Heart right ventricle (tissue), 16 donors: ENCODE measurements around the gene TBC1D12. TPM values are rescaled to one million over a fixed set of nuclear protein-coding genes. Genes with fewer than 3 reads are reported as not detected.

Experiments used
- ATAC-seq, 8 donors: fragments of 200-7000 bp; cut with Tn5 transposase; one replicate each; pipeline ENCODE4 v1.9.1; 2020; ENCODE audit warnings: mild to moderate bottlenecking in 8 of 8, moderate library complexity in 8 of 8, moderate number of reproducible peaks in 1 of 8
- DNase-seq, 2 donors: peaks; one replicate each; pipeline ENCODE4 v3.0.0-alpha.2; 2020
- H3K27ac ChIP-seq, 10 donors: fragments of 200-600 bp; sonication (generic) in 2 of 10; one replicate each; pipeline versions ENCODE4 v1.5.0 to v1.8.0; 2020 to 2022; ENCODE audit warnings: mild to moderate bottlenecking in 3 of 10
- H3K27me3 ChIP-seq, 7 donors: fragments of 200-600 bp; one replicate each; pipeline ENCODE4 v1.8.0; 2021 to 2022; ENCODE audit warnings: mild to moderate bottlenecking in 2 of 7
- H3K36me3 ChIP-seq, 9 donors: fragments of 200-600 bp; sonication (generic) in 1 of 9; one replicate each; pipeline versions ENCODE4 v1.5.0 to v1.8.0; 2020 to 2022; ENCODE audit warnings: mild to moderate bottlenecking in 2 of 9
- H3K4me1 ChIP-seq, 9 donors: fragments of 200-600 bp; sonication (generic) in 1 of 9; one replicate each; pipeline versions ENCODE4 v1.5.0 to v1.8.0; 2020 to 2022; ENCODE audit warnings: mild to moderate bottlenecking in 4 of 9
- H3K4me3 ChIP-seq, 10 donors: fragments of 200-600 bp; sonication (generic) in 2 of 10; one replicate each; pipeline versions ENCODE4 v1.5.0 to v1.8.0; 2020 to 2022; ENCODE audit warnings: mild to moderate bottlenecking in 7 of 10, moderate library complexity in 2 of 10
- H3K9me3 ChIP-seq, 11 donors: fragments of 200-600 bp in 10 of 11; sonication (generic) in 2 of 11; one replicate each; pipeline versions ENCODE4 v1.5.0 to v1.8.0; 2013 to 2022; ENCODE audit warnings: mild to moderate bottlenecking in 2 of 11, control low read depth in 1 of 11, moderate library complexity in 1 of 11
- WGBS, 2 donors: extraction: QIAGEN DNeasy Blood & Tissue Kit; methylation state at CpG; one replicate each; pipeline ENCODE4 v1.1.7; 2013; ENCODE audit warnings: inconsistent platforms in 1 of 2; 5-methylcytosine and 5-hydroxymethylcytosine counted together
- intact Hi-C, 10 donors: fragments of 100-400 bp; cut with DNase I; formaldehyde crosslinking; loops; one replicate each; pipeline versions ENCODE4 v1.11.1 to v1.14.2; 2022
- polyA plus RNA-seq, 2 donors: library from polyadenylated mRNA; stranded (reverse); fragments of 200-250 nt; gene quantifications; one replicate each; pipeline ENCODE4 v1.2.3, GENCODE V29; 2013
- total RNA-seq, 10 donors: library from RNA; stranded (reverse); fragmentation: NEBNext Ultra II Directional in 3 of 10; extraction: Animal tissue kit (Norgen Biotek cat#: 25700) in 3 of 10; gene quantifications; one replicate each; pipeline versions ENCODE4 v1.2.1 to v1.2.4, GENCODE V29; 2021 to 2023
- TF ChIP-seq, protein P1 (sequence below), 9 donors: fragments of 200-600 bp; sonication (generic) in 2 of 9; IDR thresholded peaks; one replicate each; pipeline versions ENCODE4 v1.5.0 to v1.8.0; 2021 to 2022; ENCODE audit warnings: antibody characterized with exemption in 9 of 9, mild to moderate bottlenecking in 5 of 9, moderate library complexity in 1 of 9
- donor health status: Arrhythmogenic right ventricular cardiomyopathy.
- donor health status: ischemic (EF 13 %, LVEDD 7.1; RV severe dilation, severe dysfunction).
- donor health status: healthy with polysubstance abuse.
- donor health status: DM: no; HTN: yes; CAD: no.
- donor health status: DM: no; HTN: no; CAD: no.
- donor health status: ischemic (EF 25% LVEDD 6.9; RV normal size, moderate dysfunction).
- donor health status: ischemic (EF 25% LVEDD 5.7; RV mildly dilated, moderate dysfunction).
- donor health status: healthy.
- donor health status: DM: yes; HTN: yes; CAD: no.
- donor health status: Ischemic cardiomyopathy.
- donor health status: ischemic (EF 35%, LVEDD 5.7; RV mildly dilated, moderate dysfunction).
- donor health status: nonischemic (EF 11% LVEDD 7.7; RV severe dilation, severe dysfunction).
- donor health status: DM: yes; HTN: yes; CAD: no.
- donor health status: PGD.
- donor health status: ischemic (EF 29% LVEDD 5.4; RV normal size, mild dysfunction).
- donor health status: nonischemic (EF 23%, LVEDD 6.1; RV moderate dilation, normal function).

TBC1D12 gene
- total and polyA plus RNA-seq, 12 donors, result 3.7 to 22.9 (median 5.0) TPM

- DNase-seq, result no peak
- H3K27ac ChIP-seq, result no peak overlapping the region
- peaks cover 0 to 6% (median 0%) of the 10 kb centered on the region in 9 donors for H3K36me3 ChIP-seq
- TF ChIP-seq, protein P1, sequence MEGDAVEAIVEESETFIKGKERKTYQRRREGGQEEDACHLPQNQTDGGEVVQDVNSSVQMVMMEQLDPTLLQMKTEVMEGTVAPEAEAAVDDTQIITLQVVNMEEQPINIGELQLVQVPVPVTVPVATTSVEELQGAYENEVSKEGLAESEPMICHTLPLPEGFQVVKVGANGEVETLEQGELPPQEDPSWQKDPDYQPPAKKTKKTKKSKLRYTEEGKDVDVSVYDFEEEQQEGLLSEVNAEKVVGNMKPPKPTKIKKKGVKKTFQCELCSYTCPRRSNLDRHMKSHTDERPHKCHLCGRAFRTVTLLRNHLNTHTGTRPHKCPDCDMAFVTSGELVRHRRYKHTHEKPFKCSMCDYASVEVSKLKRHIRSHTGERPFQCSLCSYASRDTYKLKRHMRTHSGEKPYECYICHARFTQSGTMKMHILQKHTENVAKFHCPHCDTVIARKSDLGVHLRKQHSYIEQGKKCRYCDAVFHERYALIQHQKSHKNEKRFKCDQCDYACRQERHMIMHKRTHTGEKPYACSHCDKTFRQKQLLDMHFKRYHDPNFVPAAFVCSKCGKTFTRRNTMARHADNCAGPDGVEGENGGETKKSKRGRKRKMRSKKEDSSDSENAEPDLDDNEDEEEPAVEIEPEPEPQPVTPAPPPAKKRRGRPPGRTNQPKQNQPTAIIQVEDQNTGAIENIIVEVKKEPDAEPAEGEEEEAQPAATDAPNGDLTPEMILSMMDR (IDR thresholded peaks at IDR 0.05), result peak in 1 of 9 donors; percentile 9
- ATAC-seq, result peak in 5 of 8 donors; percentile 27 to 65 (median 55)
- WGBS, 2 donors, result 30 to 40% methylated on average over 4 of the region's 4 CpGs
- H3K4me3 ChIP-seq, result no peak overlapping the region
- no peaks in the 10 kb centered on the region for H3K27me3 ChIP-seq
- H3K4me1 ChIP-seq, result peaks cover 0 to 29% (median 8%) of the 10 kb centered on the region in 9 donors
- intact Hi-C loops, result loop anchor here in 1 of 10 donors (10.0 kb wide), 1 partner anchor 525 kb away; no protein-coding TSS in a partner anchor
- H3K9me3 ChIP-seq, result peaks cover 0 to 28% (median 18%) of the 10 kb centered on the region in 11 donors
Observed at GRCh38 chr10:94439275-94439861, 37.0 kb downstream of the TBC1D12 start.

GRCh38 chr10:94440096-94440495, 37.8 kb downstream of the TBC1D12 start:
- peaks cover 0 to 6% (median 0%) of the 10 kb centered on the region in 9 donors for H3K36me3 ChIP-seq
- H3K9me3 ChIP-seq, result peaks cover 0 to 28% (median 18%) of the 10 kb centered on the region in 11 donors
- DNase-seq, result no peak
- no peak overlapping the region for H3K4me3 ChIP-seq
- ATAC-seq, result no peak
- no peaks in the 10 kb centered on the region for H3K27me3 ChIP-seq
- intact Hi-C loops, result loop anchor here in 9 of 10 donors (5.0 to 10.0 kb wide), 9 partner anchors 38 to 625 kb away; partner anchors contain the start of genes NOC3L (in 8 of the 9) and TBC1D12 (in 1 of the 9)
- TF ChIP-seq, protein P1 (IDR thresholded peaks at IDR 0.05), result no peak
- peaks cover 0 to 29% (median 8%) of the 10 kb centered on the region in 9 donors for H3K4me1 ChIP-seq
- no peak overlapping the region for H3K27ac ChIP-seq

- Histone ChIP-seq H3K27ac (no peak overlapping the region), H3K4me1 (peaks cover 0 to 29% (median 8%) of the 10 kb centered on the region in 9 donors), H3K27me3 (no peaks in the 10 kb centered on the region), H3K9me3 (peaks cover 0 to 5% (median 1%) of the 10 kb centered on the region in 11 donors), H3K4me3 (no peak overlapping the region), H3K36me3 (peaks cover 0 to 6% (median 0%) of the 10 kb centered on the region in 9 donors)
- DNase-seq (no peak), ATAC-seq (no peak)
- TF ChIP-seq, protein P1 (IDR thresholded peaks at IDR 0.05), result no peak
- WGBS, 2 donors, result 57 to 63% methylated on average over 2 of the region's 2 CpGs
- intact Hi-C loops, result loop anchor here in 9 of 10 donors (2.0 to 10.0 kb wide), 10 partner anchors 41 to 628 kb away; partner anchors contain the start of genes NOC3L (in 8 of the 9) and TBC1D12 (in 1 of the 9)
Observed at GRCh38 chr10:94443047-94443446, 40.7 kb downstream of the TBC1D12 start.

- Histone ChIP-seq H3K9me3 (no peaks in the 10 kb centered on the region), H3K4me1 (peaks cover 0 to 29% (median 8%) of the 10 kb centered on the region in 9 donors), H3K36me3 (peaks cover 0 to 6% (median 0%) of the 10 kb centered on the region in 9 donors), H3K4me3 (no peak overlapping the region), H3K27me3 (no peaks in the 10 kb centered on the region), H3K27ac (no peak overlapping the region)
- intact Hi-C loops, result loop anchor here in 9 of 10 donors (2.0 to 10.0 kb wide), 10 partner anchors 41 to 629 kb away; partner anchors contain the start of genes NOC3L (in 8 of the 9) and TBC1D12 (in 1 of the 9)
- ATAC-seq, result no peak
- TF ChIP-seq, protein P1 (IDR thresholded peaks at IDR 0.05), result no peak
- DNase-seq, result no peak
- WGBS, 2 donors, result 94 to 95% methylated on average over 4 of the region's 4 CpGs
Observed at GRCh38 chr10:94443549-94443948, 41.2 kb downstream of the TBC1D12 start.
